IMR-90 (cell line): Measurements from ENCODE around the gene TARBP2. TPM values are rescaled to one million over a fixed set of nuclear protein-coding genes. Genes with fewer than 3 reads are reported as not detected.

Source experiments
- ATAC-seq: fragments of 200-7000 bp; cut with Tn5 transposase; 2 replicates; pipeline ENCODE4 v1.9.1; 2020; ENCODE audit warnings: low read depth, mild to moderate bottlenecking, moderate library complexity
- BruUV-seq: library from RNA; stranded (reverse); fragments of 400-500 nt; replicated peaks from 2 replicates; lab custom pipeline; 2021; lab: Mats Ljungman, UMichigan
- CTCF ChIA-PET: fragments of 300-600 bp; formaldehyde crosslinking; extraction: SDS; loops from one replicate; lab custom pipeline; 2021; ENCODE audit warnings: antibody characterized with exemption; lab: Yijun Ruan, JAX
- POLR2A ChIA-PET: fragments of 300-600 bp; sonication (Branson Sonifier 250); formaldehyde crosslinking; loops from one replicate; lab custom pipeline; 2022; ENCODE audit warnings: antibody characterized with exemption; ENCODE audit not compliant: unreplicated experiment; lab: Charles Lee
- DNase-seq: peaks from one replicate; pipeline ENCODE4 v3.0.0; 2013
- H2AFZ ChIP-seq: replicated peaks from 2 replicates; pipeline ENCODE3; 2013; ENCODE audit warnings: low read length, mild to moderate bottlenecking; ENCODE audit not compliant: poor library complexity
- H2AK5ac ChIP-seq: 2 replicates; pipeline ENCODE4 v1.6.1; 2013; ENCODE audit warnings: low read depth, low read length, inconsistent platforms
- H2AK9ac ChIP-seq: replicated peaks from 2 replicates; pipeline ENCODE3; 2013; ENCODE audit warnings: mild to moderate bottlenecking, low read depth, low read length, moderate library complexity; ENCODE audit not compliant: poor library complexity
- H2BK120ac ChIP-seq: 2 replicates; pipeline ENCODE4 v1.6.1; 2013; ENCODE audit warnings: low read depth, low read length, inconsistent platforms
- H2BK15ac ChIP-seq: 3 replicates; pipeline ENCODE4 v1.6.1; 2013; ENCODE audit warnings: low read depth, low read length, inconsistent platforms
- H2BK20ac ChIP-seq: 2 replicates; pipeline ENCODE4 v1.6.1; 2013; ENCODE audit warnings: low read depth, mild to moderate bottlenecking, inconsistent platforms, low read length, moderate library complexity
- H2BK5ac ChIP-seq: 2 replicates; pipeline ENCODE4 v1.6.1; 2013; ENCODE audit warnings: mild to moderate bottlenecking, low read depth, low read length, inconsistent platforms; ENCODE audit not compliant: poor library complexity, severe bottlenecking
- H3K14ac ChIP-seq: replicated peaks from 2 replicates; pipeline ENCODE4 v1.6.1; 2013; ENCODE audit warnings: low read depth, low read length, inconsistent platforms
- H3K18ac ChIP-seq: 2 replicates; pipeline ENCODE4 v1.6.1; 2013; ENCODE audit warnings: low read depth, low read length, control low read depth
- H3K23ac ChIP-seq: 2 replicates; pipeline ENCODE4 v1.6.1; 2013; ENCODE audit warnings: low read depth, low read length, inconsistent platforms
- H3K27ac ChIP-seq: 2 replicates; pipeline ENCODE4 v1.5.1; 2013; ENCODE audit warnings: mild to moderate bottlenecking, control low read depth, low read length; ENCODE audit not compliant: insufficient read depth
- H3K27me3 ChIP-seq: 2 replicates; pipeline ENCODE4 v1.6.1; 2013; ENCODE audit warnings: low read length; ENCODE audit not compliant: control insufficient read depth, insufficient read depth
- H3K36me3 ChIP-seq: 2 replicates; pipeline ENCODE4 v1.6.1; 2013; ENCODE audit warnings: low read length, mixed read lengths; ENCODE audit not compliant: control insufficient read depth, insufficient read depth
- H3K4ac ChIP-seq: 2 replicates; pipeline ENCODE4 v1.6.1; 2013; ENCODE audit warnings: low read depth, low read length, inconsistent platforms
- H3K4me1 ChIP-seq: 2 replicates; pipeline ENCODE4 v1.6.1; 2013; ENCODE audit warnings: low read length, mixed read lengths; ENCODE audit not compliant: control insufficient read depth, insufficient read depth
- H3K4me2 ChIP-seq: 2 replicates; pipeline ENCODE4 v1.6.1; 2013; ENCODE audit warnings: low read depth, mild to moderate bottlenecking, control low read depth, low read length, moderate library complexity
- H3K4me3 ChIP-seq: 2 replicates; pipeline ENCODE4 v1.5.1; 2013; ENCODE audit warnings: low read depth, mild to moderate bottlenecking, control low read depth, low read length, moderate library complexity; ENCODE audit not compliant: insufficient read depth
- H3K56ac ChIP-seq: 2 replicates; pipeline ENCODE4 v1.6.1; 2013; ENCODE audit warnings: low read length, inconsistent platforms; ENCODE audit not compliant: insufficient read depth; ENCODE audit errors: extremely low read depth
- H3K79me1 ChIP-seq, 2 experiments: 2 replicates each; pipeline ENCODE4 v1.6.1; 2013; ENCODE audit warnings: low read length in 2 of 2, inconsistent platforms in 1 of 2, low read depth in 1 of 2
- H3K9ac ChIP-seq: 2 replicates; pipeline ENCODE4 v1.6.1; 2013; ENCODE audit warnings: low read depth, low read length, control low read depth
- H3K9me1 ChIP-seq: 2 replicates; pipeline ENCODE4 v1.6.1; 2013; ENCODE audit warnings: low read length, inconsistent platforms; ENCODE audit not compliant: insufficient read depth
- H3K9me3 ChIP-seq: 2 replicates; pipeline ENCODE4 v1.6.1; 2013; ENCODE audit warnings: low read length; ENCODE audit not compliant: control insufficient read depth, insufficient read depth
- H4K20me1 ChIP-seq: 2 replicates; pipeline ENCODE4 v1.6.1; 2013; ENCODE audit warnings: low read length, inconsistent platforms; ENCODE audit not compliant: insufficient read depth
- H4K5ac ChIP-seq: 2 replicates; pipeline ENCODE4 v1.6.1; 2013; ENCODE audit warnings: mild to moderate bottlenecking, low read depth, low read length, control low read depth
- H4K8ac ChIP-seq, 2 experiments: 2 replicates each; pipeline ENCODE4 v1.6.1; 2013; ENCODE audit warnings: low read depth in 2 of 2, low read length in 2 of 2, control low read depth in 1 of 2, inconsistent platforms in 1 of 2
- H4K91ac ChIP-seq: 2 replicates; pipeline ENCODE4 v1.6.1; 2013; ENCODE audit warnings: low read depth, low read length, inconsistent platforms; ENCODE audit not compliant: insufficient read depth
- BHLHE40 ChIP-seq: fragments of 150-350 bp; IDR thresholded peaks from 2 replicates; pipeline ENCODE4 v1.6.1; 2016; ENCODE audit warnings: mild to moderate bottlenecking, low read depth, low read length
- CEBPB ChIP-seq: IDR thresholded peaks from 2 replicates; pipeline ENCODE4 v1.6.1; 2012; ENCODE audit warnings: low read depth, low read length, improper control_type of control experiment
- ELK1 ChIP-seq: fragments of 150-350 bp; IDR thresholded peaks from 2 replicates; pipeline ENCODE4 v1.6.1; 2016; ENCODE audit warnings: low read depth, mild to moderate bottlenecking, low read length, moderate library complexity, borderline replicate concordance
- FOS ChIP-seq: fragments of 150-350 bp; IDR thresholded peaks from 2 replicates; pipeline ENCODE4 v1.6.1; 2016; ENCODE audit warnings: low read depth, low read length
- MAFK ChIP-seq: IDR thresholded peaks from 2 replicates; pipeline ENCODE4 v1.6.1; 2012; ENCODE audit warnings: low read depth, low read length, improper control_type of control experiment
- MXI1 ChIP-seq: IDR thresholded peaks from 2 replicates; pipeline ENCODE4 v1.6.1; 2012; ENCODE audit warnings: low read depth, mild to moderate bottlenecking, low read length, moderate library complexity, borderline replicate concordance
- NFE2L2 ChIP-seq: fragments of 150-350 bp; IDR thresholded peaks from 2 replicates; pipeline ENCODE4 v1.6.1; 2016; ENCODE audit warnings: low read depth, mild to moderate bottlenecking, low read length
- RAD21 ChIP-seq: IDR thresholded peaks from 2 replicates; pipeline ENCODE4 v1.6.1; 2012; ENCODE audit warnings: low read length, improper control_type of control experiment
- RCOR1 ChIP-seq: IDR thresholded peaks from 2 replicates; pipeline ENCODE4 v1.6.1; 2012; ENCODE audit warnings: mild to moderate bottlenecking, low read length, improper control_type of control experiment; ENCODE audit not compliant: insufficient replicate concordance
- RFX5 ChIP-seq: IDR thresholded peaks from 2 replicates; pipeline ENCODE4 v1.8.0; 2012; ENCODE audit warnings: low read depth, mild to moderate bottlenecking, low read length, moderate library complexity
- SMC3 ChIP-seq: fragments of 150-350 bp; IDR thresholded peaks from 2 replicates; pipeline ENCODE4 v1.6.1; 2016; ENCODE audit warnings: low read depth, mild to moderate bottlenecking, antibody characterized with exemption, low read length, moderate library complexity
- USF2 ChIP-seq: fragments of 150-350 bp; IDR thresholded peaks from 2 replicates; pipeline ENCODE4 v1.6.1; 2017; ENCODE audit warnings: mild to moderate bottlenecking, antibody characterized with exemption, low read length, low read depth
- WGBS, 2 experiments: methylation state at CpG; one replicate each; pipeline versions ENCODE4 v1.1.5 to v1.1.7; 2013; ENCODE audit warnings: missing lambda C conversion rate in 2 of 2; ENCODE audit not compliant: insufficient read length in 1 of 2; ENCODE audit errors: extremely low coverage in 2 of 2; 5-methylcytosine and 5-hydroxymethylcytosine counted together
- dilution Hi-C: fragments of 300-500 bp; cut with HindIII; formaldehyde crosslinking; loops from one replicate; pipeline ENCODE4 v1.14.3; 2018; ENCODE audit warnings: low sequenced_read_pairs; ENCODE audit not compliant: unreplicated experiment
- in situ Hi-C: fragments of 300-500 bp; cut with MboI; formaldehyde crosslinking; loops from 3 replicates; pipeline ENCODE4 v1.14.3; 2019; ENCODE audit warnings: low sequenced_read_pairs, inconsistent platforms, mixed read lengths
- intact Hi-C: fragments of 100-400 bp; cut with micrococcal nuclease; formaldehyde crosslinking; loops from 2 replicates; pipeline ENCODE4 v1.10.0; 2022
- polyA plus RNA-seq, 3 experiments: library from polyadenylated mRNA; depleted of rRNA; stranded (reverse); fragments of >200 nt; gene quantifications; 2 replicates each; pipeline ENCODE4 v1.2.3, GENCODE V29; 2012; ENCODE audit warnings: low replicate concordance in 1 of 3
- total RNA-seq: library from RNA; depleted of rRNA; stranded (reverse); fragments of >200 nt; gene quantifications from 2 replicates; pipeline ENCODE4 v1.2.3, GENCODE V29; 2012
- TF ChIP-seq, protein P1 (sequence below): conservative IDR thresholded peaks from 2 replicates; pipeline ENCODE4 v1.5.1; 2012; ENCODE audit warnings: mild to moderate bottlenecking, low read depth, low read length, improper control_type of control experiment

Gene TARBP2
- total and polyA plus RNA-seq, 2 of the 4 experiments (the other 2 are of a cell fraction), result 27.4 to 46.1 TPM

DNA sequence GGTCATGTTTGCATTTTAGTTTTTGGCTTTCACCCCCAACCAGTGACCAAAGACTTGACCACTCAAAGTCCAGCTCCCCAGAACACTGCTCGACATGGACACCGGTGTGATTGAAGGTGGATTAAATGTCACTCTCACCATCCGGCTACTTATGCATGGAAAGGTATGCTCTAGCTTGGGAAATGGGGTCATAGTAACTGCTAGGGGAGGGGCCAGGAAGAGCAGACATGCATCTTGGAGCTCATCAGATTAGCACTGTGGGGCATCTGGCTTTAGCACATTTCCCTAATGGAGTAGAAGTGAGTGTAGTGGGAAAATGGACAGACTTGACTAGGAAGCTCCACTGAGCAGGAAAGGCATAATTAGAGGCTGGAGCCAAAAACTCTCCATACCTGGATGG lies 46.4 kb upstream of the TARBP2 start:
- POLR2A ChIA-PET, result interaction anchor here (1.0 kb wide), 1 partner anchor 14 kb away, joined by 3 read pairs; no protein-coding TSS in a partner anchor
- H2AFZ ChIP-seq, result no peak overlapping the region
- ATAC-seq (no peak), DNase-seq (no peak)
- in situ Hi-C loops (no loop called here), dilution Hi-C loops (no loop called here), intact Hi-C loops (loop anchor here (5.0 kb wide), 1 partner anchor 48 kb away; the partner anchor contains the start of gene TARBP2)
- no peak for TF ChIP-seq RFX5
- TF ChIP-seq MXI1, result no peak
- TF ChIP-seq RCOR1, result no peak
- no peak for TF ChIP-seq USF2
- no peak for TF ChIP-seq RAD21
- TF ChIP-seq NFE2L2, result no peak
- TF ChIP-seq, protein P1, sequence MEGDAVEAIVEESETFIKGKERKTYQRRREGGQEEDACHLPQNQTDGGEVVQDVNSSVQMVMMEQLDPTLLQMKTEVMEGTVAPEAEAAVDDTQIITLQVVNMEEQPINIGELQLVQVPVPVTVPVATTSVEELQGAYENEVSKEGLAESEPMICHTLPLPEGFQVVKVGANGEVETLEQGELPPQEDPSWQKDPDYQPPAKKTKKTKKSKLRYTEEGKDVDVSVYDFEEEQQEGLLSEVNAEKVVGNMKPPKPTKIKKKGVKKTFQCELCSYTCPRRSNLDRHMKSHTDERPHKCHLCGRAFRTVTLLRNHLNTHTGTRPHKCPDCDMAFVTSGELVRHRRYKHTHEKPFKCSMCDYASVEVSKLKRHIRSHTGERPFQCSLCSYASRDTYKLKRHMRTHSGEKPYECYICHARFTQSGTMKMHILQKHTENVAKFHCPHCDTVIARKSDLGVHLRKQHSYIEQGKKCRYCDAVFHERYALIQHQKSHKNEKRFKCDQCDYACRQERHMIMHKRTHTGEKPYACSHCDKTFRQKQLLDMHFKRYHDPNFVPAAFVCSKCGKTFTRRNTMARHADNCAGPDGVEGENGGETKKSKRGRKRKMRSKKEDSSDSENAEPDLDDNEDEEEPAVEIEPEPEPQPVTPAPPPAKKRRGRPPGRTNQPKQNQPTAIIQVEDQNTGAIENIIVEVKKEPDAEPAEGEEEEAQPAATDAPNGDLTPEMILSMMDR, result no peak
- TF ChIP-seq ELK1, result no peak
- no peak for TF ChIP-seq BHLHE40
- TF ChIP-seq FOS, result no peak
- no peak for TF ChIP-seq MAFK
- TF ChIP-seq SMC3, result no peak
- TF ChIP-seq CEBPB, result no peak
- H2BK120ac ChIP-seq, result no peak overlapping the region
- no peak overlapping the region for H3K4ac ChIP-seq
- H2BK20ac ChIP-seq, result no peak overlapping the region
- H3K9ac ChIP-seq, result no peak overlapping the region
- no peaks in the 10 kb centered on the region for H3K27me3 ChIP-seq
- H3K79me1 ChIP-seq, result peaks cover 29 to 45% of the 10 kb centered on the region in 2 experiments
- H2AK5ac ChIP-seq, result no peak overlapping the region
- no peak overlapping the region for H4K5ac ChIP-seq
- no peak overlapping the region for H3K56ac ChIP-seq
- H2BK15ac ChIP-seq, result no peak overlapping the region
- H4K91ac ChIP-seq, result no peak overlapping the region
- peak overlapping the region; percentile 68; the same call in 1 of the 2 replicates for H3K23ac ChIP-seq
- no peaks in the 10 kb centered on the region for H3K9me3 ChIP-seq
- peak overlapping the region; percentile 98; the same call in 1 of the 2 replicates for H3K4me2 ChIP-seq
- CTCF ChIA-PET, result interaction anchor here (1.2 kb wide), 1 partner anchor 33 kb away, joined by 4 read pairs; no protein-coding TSS in a partner anchor
- peaks cover 7% of the 10 kb centered on the region for H3K4me1 ChIP-seq
- H4K8ac ChIP-seq, result no peak overlapping the region
- H3K36me3 ChIP-seq, result peaks cover 41% of the 10 kb centered on the region
- H3K4me3 ChIP-seq, result no peak overlapping the region
- H3K27ac ChIP-seq, result no peak overlapping the region
- BruUV-seq, result no TSS peak
- H2BK5ac ChIP-seq, result no peak overlapping the region
- WGBS, 2 experiments, result no CpG with 5 or more reads among the region's 3 CpGs
- no peak overlapping the region for H2AK9ac ChIP-seq
- H3K9me1 ChIP-seq, result no peaks in the 10 kb centered on the region
- no peak overlapping the region for H3K14ac ChIP-seq
- peaks cover 75% of the 10 kb centered on the region for H4K20me1 ChIP-seq
- no peak overlapping the region for H3K18ac ChIP-seq
